ENCODE data around the gene STRN4. TPM values are rescaled to one million over a fixed set of nuclear protein-coding genes. Genes with fewer than 3 reads are reported as not detected.

The STRN4 gene
- total RNA-seq, 1 donor from 2014 or later: 105 TPM

GRCh38 chr19:46759206-46759605 lies 13.0 kb upstream of the STRN4 start:
- Mint-ChIP-seq H3K27me3 (no peaks in the 10 kb centered on the region), H3K4me1 (ENCODE audit: unreplicated experiment) (peaks cover 7% of the 10 kb centered on the region), H3K36me3 (no peaks in the 10 kb centered on the region), H3K27ac (no peak overlapping the region), H3K9me3 (no peaks in the 10 kb centered on the region), H3K4me3 (no peak overlapping the region)
- no peak for TF ChIP-seq CTCF (conservative IDR thresholded peaks at IDR 0.05)
- DNase-seq (ENCODE audit: extremely low spot score, unreplicated experiment): no peak

- peaks cover 7% of the 10 kb centered on the region for H3K36me3 Mint-ChIP-seq
- no peak for TF ChIP-seq CTCF (conservative IDR thresholded peaks at IDR 0.05)
Measured at GRCh38 chr19:46756544-46756888, 10.3 kb upstream of the STRN4 start.

GRCh38 chr19:46755853-46756543 lies 9.7 kb upstream of the STRN4 start:
- TF ChIP-seq CTCF (conservative IDR thresholded peaks at IDR 0.05): no peak
- Mint-ChIP-seq H3K9me3 (no peaks in the 10 kb centered on the region), H3K36me3 (peaks cover 7% of the 10 kb centered on the region), H3K4me3 (no peak overlapping the region), H3K27me3 (no peaks in the 10 kb centered on the region), H3K4me1 (ENCODE audit: unreplicated experiment) (peaks cover 7% of the 10 kb centered on the region), H3K27ac (no peak overlapping the region)
- no peak for DNase-seq (ENCODE audit: extremely low spot score, unreplicated experiment)

More at GRCh38 chr19:46756544-46756888, 10.3 kb upstream of the STRN4 start:
- H3K4me1 Mint-ChIP-seq (ENCODE audit: unreplicated experiment): peaks cover 7% of the 10 kb centered on the region
- H3K4me3 Mint-ChIP-seq: no peak overlapping the region
- no peaks in the 10 kb centered on the region for H3K9me3 Mint-ChIP-seq
- no peak overlapping the region for H3K27ac Mint-ChIP-seq
- no peaks in the 10 kb centered on the region for H3K27me3 Mint-ChIP-seq
- no peak for DNase-seq (ENCODE audit: extremely low spot score, unreplicated experiment)

GRCh38 chr19:46755077-46755852 lies 9.0 kb upstream of the STRN4 start:
- DNase-seq (ENCODE audit: extremely low spot score, unreplicated experiment): no peak
- Mint-ChIP-seq H3K4me3 (no peak overlapping the region), H3K27me3 (no peaks in the 10 kb centered on the region), H3K9me3 (no peaks in the 10 kb centered on the region), H3K36me3 (peaks cover 11% of the 10 kb centered on the region), H3K27ac (no peak overlapping the region), H3K4me1 (ENCODE audit: unreplicated experiment) (peaks cover 7% of the 10 kb centered on the region)
- no peak for TF ChIP-seq CTCF (conservative IDR thresholded peaks at IDR 0.05)

- Mint-ChIP-seq H3K4me3 (no peak overlapping the region), H3K4me1 (ENCODE audit: unreplicated experiment) (no peaks in the 10 kb centered on the region), H3K9me3 (no peaks in the 10 kb centered on the region), H3K27me3 (no peaks in the 10 kb centered on the region), H3K36me3 (peaks cover 17% of the 10 kb centered on the region), H3K27ac (no peak overlapping the region)
- no peak for DNase-seq (ENCODE audit: extremely low spot score, unreplicated experiment)
- TF ChIP-seq CTCF (conservative IDR thresholded peaks at IDR 0.05): peak; percentile 53
Measured at GRCh38 chr19:46753420-46754155, 7.3 kb upstream of the STRN4 start.
